Esophagus squamous epithelium (tissue), 4 donors: Measurements from ENCODE around the gene UTS2.

Experiments
- CTCF ChIP-seq, 6 experiments: fragments of 450-650 bp in 4 of 6; fragments of 200-600 bp in 2 of 6; sonication (generic) in 2 of 6; IDR thresholded peaks; one replicate each; pipeline ENCODE4 v1.5.1; 2016 to 2019; ENCODE audit warnings: antibody characterized with exemption in 6 of 6, mild to moderate bottlenecking in 4 of 6, moderate library complexity in 4 of 6
- POLR2A ChIP-seq, 4 donors: fragments of 450-650 bp; IDR thresholded peaks; one replicate each; pipeline ENCODE4 v1.6.1; 2017; ENCODE audit warnings: antibody characterized with exemption in 4 of 4, mild to moderate bottlenecking in 4 of 4, moderate library complexity in 3 of 4

- TF ChIP-seq POLR2A (IDR thresholded peaks at IDR 0.05) (no peak), CTCF (IDR thresholded peaks at IDR 0.05) (no peak)
Measured at GRCh38 chr1:7810395-7810794, 42.5 kb downstream of the UTS2 start.
